ENCODE data around the gene PRKCI.
A peak's percentile ranks its signal among the peaks of the same experiment; 100 is the strongest.
"Not testable (repeated sequence)": the region's sequence is repeated elsewhere in the genome, so short reads cannot be mapped to it uniquely, and the experiment has no call there.

PRKCI gene

DNA sequence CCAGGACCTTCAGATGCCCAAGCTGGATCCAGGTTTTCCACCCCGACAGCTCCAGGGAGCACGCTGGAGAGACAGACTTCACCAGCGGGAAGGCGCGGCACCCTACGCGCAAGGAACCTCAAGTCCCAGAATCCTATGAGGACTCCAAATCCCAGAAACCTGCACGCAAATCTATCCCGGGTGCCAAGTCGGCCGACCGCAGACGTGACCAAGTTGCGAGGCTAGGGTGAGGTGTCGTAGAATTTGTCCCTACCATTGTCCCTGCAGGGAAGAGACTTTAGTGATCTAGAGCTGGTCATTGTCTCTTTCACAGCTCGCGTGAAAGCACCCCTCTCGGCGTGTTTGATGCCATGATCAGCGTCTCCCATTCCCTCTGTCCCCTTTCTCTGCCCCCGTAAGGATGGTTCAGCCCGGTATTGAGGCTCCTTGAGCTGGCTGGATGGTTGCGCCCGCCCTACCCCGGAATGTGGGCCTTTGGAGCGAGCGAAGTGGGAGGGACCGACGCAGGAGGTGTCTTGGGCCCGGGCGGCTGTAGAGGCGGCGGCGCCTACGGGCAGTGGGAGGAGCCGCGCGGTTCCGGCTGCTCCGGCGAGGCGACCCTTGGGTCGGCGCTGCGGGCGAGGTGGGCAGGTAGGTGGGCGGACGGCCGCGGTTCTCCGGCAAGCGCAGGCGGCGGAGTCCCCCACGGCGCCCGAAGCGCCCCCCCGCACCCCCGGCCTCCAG is at the start of gene PRKCI:
Gene PRKCI, plus strand, starts transcription at position 501 of the 723 bp plus-strand sequence. CDS start 246 bp downstream, outside the sequence.
- DNase-seq, result peak; percentile 98

DNA sequence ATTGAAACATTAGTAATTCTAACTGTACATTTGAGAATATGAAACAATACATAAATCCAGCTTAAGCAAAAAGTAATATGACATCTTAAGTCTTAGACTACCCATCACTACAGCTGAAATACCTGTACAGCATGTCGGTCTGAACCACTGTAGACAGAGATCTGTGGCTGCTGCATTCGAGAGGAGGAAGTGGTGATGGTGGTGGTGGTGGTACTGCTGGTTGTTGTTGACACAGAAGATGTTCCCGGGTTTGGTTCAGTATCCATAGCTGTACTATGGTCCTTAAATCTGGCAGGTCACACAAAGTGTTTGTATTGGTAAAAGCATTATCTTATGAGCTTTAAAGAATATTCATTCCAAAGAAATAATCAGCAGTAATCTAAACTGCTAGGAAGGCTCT is 43.6 kb upstream of the PRKCI start:
- DNase-seq, result no peak

DNA sequence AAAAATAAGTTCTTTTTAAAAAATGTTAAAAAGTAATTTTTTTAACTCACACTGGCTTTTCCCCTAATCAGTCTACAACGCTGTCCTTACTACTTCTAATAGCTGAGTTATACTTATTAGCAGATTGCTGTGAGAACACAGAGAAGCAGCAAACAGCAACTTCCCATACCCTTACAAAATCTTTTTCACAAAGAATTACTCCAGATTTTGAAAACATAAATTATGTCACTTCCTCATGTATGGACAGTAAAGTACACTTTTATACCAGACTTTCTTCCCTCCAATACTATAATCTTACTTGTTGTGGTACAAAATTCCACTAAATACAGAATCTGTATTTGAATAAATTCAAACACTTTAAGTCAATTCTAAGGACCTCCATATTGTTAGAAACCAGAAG is 42.8 kb upstream of the PRKCI start:
- no peak for DNase-seq

DNA sequence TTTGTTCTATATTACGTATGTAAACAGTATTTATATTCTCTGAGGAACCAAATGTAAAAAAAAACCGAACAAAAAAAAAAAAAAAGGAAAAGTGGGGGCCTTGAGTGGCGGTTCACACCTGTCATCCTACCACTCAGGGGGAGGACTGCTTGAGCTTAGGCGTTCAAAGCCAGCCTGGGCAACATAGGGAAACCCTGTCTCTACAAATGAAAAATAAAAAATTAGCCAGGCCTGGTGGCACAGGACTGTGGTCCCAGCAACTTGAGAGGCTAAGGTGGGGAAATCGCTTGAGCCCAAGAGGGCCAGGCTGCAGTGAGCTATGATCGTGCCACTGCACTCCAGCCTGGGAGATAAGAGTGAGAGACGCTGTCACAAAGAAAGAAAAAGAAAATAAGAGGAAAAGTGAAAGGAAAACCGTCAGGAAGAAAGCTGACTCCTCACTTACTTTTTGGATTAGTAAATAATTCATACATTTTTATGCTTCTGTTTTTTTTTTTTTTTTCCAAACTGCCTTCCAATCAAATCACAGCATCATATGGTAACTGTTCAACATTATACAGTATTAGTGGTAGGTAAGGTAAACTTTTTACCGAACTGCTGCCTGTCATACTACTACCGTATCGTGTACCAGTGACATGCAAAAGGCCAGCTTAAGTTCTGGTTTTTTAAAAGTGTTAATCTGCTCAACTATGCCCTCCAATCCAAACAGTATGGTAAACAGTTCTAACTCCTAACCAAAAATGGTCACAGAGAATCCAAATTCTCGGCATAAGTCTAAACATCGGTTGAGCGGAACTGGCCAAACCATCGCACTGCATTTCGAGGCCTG is 41.9 kb upstream of the PRKCI start:
- no peak for DNase-seq

DNA sequence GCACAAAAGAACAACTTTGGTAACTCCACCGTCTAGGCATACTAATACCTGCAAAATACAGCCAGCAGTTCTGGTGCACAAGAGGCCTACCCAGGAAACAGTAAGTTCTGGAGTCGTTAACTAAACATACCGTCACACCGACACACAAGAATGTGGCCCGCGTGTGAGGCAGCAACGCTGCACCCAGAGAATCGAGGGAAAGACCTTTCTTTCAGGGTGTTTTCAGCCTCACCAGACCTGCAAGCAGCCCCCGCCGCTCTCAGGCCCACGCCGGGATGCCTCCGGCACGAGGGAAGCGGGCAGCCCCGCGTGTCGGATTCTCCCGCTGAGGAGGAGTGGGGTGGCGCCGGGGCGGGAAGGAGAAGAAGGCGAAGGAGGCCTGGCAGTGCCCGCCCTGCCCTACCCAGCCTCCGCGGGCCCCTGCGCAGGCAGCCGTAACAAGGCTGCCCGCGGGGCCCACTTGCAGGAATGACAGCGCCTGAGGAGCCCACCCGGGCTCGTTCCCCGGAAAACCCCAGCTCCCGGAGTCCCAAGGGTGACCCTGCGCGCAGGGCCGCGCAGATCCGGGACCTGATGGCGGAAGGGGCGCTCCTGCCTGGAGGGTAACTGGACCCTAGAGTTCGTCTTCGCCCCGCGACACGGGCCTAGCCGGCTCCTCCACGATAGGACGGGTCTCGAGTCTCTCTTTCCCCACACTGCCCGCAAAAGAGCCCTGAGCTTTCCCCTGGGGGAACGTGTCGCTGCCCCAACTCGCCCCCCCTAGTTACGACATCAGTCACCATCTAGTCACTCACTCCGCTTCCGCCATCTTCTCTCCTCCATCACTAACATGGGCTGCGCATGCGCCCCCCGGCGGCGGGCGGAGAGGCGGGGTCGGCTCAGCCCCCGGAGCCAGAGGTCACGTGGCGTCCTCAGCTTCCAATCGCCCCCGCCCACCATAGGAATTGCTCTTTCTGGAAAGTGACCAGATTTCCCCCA is 41.0 kb upstream of the PRKCI start, which contains the start of gene PHC3:
Gene PHC3, minus strand, starts transcription at position 826 of the 978 bp plus-strand sequence. Its CDS starts 18 bp downstream, at position 808.
- DNase-seq, result peak; percentile 95

DNA sequence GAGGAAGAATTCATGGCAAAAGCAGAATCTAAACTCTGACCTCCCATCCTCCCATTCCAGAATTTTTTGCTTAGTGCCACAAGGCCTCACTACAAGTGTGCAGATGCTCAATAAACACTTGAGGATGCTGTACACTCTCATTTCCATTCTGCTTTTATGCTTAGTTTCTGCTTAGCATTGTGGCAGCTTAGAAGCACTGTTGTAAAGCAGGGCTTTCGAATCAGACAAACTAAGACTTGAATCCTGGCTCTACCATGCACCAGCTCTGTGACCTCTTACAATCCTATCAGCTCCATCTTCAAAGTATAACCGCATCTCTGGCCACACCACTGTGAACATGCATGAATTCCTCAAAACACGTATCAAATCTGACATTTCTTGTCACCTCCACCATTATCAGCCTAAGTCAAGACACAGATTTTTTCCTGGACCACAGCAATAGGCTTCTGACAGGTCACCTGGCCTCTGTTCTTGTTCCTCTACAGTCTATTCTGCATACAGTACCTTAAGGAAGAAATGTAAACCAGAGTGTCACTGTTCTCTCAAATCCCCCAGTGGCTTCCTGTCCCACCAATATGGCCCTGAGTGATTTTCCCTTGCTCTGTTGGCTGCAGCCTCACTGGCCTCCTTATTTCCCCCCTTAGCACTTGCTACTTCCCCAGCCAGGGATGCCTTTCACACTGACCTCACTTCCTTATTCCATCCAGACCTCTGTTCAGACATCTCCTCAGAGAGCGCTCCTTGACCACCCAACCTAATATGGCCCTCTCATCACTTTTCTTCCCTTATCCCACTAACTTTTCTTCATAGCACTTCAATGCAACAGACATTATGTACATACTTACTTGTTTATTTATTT is 32.6 kb upstream of the PRKCI start:
- DNase-seq, result no peak

DNA sequence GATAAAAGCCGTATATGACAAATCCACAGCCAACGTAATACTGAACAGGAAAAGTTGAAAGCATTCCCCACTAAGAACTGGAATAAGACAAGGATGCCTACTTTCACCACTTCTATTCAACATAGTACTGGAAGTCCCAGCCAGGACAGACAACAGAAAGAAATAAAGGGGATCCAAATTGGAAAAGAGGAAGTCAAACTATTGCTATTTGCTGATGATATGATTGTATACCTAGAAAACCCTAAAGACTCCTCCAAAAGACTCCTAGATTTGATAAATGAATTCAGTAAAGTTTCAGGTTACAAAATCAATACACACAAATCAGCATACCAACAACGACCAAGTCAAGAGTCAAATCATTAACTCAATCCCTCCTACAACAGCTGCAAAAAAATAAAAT is 26.5 kb upstream of the PRKCI start:
- DNase-seq, result not testable (repeated sequence)

DNA sequence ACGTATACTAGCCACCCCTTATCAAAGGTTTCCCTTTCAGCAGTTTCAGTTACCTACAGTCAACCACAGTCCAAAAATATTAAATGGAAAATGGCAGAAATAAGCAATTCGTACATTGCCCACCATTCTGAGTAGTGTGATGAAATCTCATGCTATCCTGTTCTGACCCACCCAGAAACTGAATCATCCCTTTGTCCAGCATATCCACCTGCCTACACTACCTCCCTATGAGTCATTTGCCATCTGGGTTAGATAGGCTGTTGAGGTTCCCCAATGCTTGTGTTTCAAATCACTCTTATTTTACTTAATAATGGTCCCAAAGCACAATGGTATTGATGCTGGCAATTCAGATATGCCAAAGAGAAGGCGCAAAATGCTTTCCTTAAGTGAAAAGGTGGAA is 25.4 kb upstream of the PRKCI start:
- no peak for DNase-seq

DNA sequence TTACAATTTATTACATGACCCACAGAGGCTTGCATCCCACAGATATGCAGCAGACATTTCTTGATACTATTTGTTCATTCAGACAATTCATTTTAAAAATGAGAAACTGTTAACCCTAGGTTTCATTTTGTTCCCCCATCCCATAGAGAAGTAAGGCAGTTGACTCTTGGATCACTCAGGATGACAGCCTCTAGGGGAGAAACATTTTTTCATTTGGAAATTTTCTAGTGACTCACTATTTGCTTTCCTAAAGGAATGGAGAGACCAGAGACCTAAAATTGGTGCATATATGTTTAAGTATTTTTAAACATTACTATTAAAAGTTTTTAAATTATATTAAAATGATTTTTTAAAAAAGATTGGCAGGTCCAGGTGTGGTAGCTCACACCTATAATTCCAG is 21.2 kb upstream of the PRKCI start:
- DNase-seq, result no peak

DNA sequence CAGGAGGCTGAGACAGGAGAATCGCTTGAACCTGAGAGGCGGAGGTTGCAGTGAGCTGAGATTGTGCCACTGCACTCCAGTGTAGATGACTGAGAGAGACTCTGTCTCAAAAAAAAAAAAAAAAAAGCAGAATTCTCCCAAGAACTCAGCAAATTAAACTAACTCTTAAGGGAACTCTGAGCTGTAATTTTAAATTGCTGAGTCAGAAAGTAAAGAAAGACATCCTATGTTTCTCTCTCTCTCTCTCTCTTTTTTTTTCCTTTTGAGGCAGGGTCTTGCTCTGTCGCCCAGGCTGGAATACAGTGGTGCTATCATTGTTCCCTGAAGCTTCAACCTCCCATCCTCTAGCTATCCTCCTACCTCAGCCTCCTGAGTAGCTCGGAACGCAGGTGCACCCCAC is 20.7 kb upstream of the PRKCI start:
- no peak for DNase-seq

DNA sequence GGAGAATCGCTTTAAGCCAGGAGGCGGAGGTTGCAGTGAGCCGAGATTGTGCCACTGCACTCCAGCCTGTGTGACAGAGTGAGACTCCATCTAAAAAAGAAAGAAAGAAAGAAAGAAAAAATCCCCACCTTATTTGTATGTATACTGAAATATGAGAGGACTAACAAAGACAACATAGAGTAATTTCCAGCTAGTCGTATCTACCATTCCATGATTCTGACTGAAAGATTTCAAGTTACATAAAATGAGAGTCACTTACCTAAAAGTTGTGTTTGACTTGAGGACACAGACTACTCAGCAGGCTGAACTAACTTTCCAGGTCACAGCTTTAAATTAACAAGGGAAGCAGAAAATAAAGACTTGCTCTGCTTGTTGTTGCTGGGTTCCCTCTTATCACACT is 18.8 kb upstream of the PRKCI start:
- no peak for DNase-seq

DNA sequence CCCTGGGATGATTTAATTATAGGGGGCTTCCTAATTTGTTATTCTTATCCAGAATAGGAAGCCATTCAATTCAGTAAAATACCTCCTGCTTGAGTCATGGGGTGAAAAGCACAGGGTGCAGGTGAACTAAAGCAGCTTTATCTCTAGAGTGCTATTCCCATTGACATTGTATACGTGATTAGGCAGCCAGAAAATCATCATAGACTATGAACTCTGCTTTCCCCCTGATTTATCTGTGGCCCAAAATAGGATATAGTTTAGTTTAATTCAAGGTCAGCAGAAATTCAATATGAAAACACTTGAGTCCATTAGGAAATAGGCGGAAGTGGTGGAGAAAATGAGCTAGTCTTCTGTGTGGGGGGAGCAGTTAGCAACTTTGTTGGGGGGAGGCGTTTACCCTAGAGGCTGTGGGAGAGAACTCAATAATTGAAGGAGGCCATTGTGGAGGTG is 18.2 kb upstream of the PRKCI start:
- no peak for DNase-seq

DNA sequence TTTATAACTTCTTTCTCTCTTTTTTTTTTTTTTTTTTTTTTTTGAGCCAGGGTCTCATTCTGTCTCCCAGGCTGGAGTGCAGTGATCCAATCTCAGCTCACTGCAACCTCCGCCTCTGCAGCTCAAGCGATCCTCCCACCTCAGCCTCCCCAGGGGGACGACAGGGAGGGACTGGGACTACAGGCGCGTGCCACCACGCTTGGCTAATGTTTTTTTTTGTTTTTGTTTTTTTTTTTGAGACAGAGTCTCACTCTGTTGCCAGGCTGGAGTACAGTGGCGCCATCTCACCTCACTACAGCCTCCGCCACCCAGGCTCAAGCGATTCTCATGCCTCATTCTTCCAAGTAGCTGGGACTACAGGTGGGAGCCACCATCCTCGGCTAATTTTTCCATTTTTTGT is 17.7 kb upstream of the PRKCI start:
- no peak for DNase-seq

DNA sequence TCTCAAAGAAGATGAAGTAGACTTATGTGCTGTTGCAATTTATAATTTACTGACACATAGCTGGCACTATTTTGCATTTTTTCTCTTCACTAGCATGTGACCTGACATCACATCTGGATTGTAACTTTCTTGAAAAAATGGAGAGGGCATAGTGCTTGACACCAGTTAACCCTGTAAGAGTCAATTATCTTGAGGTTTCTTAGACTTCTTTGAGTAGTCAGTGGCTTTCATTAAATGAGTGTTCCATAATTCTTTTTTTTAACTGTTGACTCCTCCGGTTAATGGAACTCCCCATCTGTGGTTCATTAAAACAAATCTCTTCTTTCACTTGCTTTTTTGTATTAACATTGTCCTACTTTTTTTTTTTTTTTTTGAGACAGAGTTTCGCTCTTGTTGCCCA is 16.9 kb upstream of the PRKCI start:
- DNase-seq, result no peak

DNA sequence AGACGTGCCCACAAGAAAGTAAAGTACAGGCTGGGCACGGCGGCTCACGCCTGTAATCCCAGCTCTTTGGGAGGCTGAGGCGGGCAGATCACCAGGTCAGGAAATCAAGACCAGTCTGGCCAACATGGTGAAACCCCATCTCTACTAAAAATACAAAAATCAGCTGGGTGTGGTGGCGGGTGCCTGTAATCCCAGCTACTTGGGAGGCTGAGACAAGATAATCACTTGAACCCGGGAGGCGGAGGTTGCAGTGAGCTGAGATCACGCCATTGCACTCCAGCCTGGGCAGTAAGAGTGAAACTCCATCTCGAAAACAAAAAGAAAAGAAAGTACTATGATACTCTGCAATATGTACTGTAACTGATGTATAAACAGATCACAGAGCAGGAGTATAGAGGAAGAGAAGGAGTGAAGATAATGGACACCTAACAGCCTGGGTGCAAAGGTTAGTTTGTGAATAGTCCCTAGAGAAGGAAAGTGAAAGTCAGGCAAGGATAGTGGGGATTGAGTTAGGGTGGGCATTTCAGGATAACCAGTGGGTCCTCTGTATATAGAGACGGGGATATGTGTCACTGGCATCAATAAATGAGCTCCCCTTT is 16.0 kb upstream of the PRKCI start:
- not testable (repeated sequence) for DNase-seq

DNA sequence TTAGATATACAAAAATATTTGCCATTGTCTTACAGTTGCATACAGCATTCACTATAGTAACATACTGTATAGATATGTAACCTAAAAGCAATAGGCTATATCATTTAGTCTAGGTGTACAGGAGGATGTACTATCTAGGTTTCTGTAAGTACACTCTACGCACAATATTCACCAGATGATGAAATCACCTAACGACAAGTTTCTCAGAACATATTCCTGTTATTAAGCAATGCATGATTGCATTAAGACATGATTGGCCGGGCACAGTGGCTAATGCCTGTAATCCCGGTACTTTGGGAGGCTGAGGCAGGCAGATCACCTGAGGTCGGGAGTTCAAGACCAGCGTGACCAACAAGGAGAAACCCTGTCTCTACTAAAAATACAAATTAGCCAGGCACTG is 14.5 kb upstream of the PRKCI start:
- DNase-seq, result no peak

DNA sequence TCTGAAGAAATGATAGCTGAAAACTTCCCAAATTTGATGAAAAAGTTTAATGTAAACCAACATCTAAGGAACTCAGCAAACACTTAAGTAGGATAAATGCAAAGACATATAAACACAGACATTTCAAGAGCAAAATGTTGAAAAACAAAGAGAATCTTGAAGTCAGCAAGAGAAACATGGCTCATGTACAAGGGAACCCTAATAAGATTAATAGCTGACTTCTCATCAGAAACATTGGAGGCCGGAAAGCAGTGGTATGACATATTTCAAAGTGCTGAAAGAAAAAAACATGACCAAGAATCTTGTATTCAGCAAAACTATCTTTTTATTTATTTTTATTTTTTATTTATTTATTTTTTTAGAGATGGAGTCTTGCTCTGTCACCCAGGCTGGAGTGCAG is 10.6 kb upstream of the PRKCI start:
- no peak for DNase-seq

DNA sequence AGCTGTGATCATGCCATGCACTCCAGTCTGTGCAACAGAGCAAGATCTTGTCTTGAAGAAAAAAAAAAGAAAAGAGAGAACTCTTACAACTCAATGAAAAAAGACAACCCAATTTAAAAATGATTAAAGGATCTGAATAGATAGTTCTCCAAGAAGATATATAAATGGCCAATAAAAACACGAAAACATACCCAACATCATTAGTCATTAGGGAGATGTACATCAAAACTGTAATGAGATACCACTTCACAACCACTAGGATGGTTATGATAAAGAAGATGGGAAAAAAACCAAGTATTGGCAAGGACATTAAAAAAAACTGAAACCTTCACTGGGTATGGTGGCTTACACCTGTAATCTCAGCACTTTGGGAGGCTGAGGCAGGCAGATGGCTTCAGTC is 2.4 kb upstream of the PRKCI start:
- DNase-seq, result no peak

DNA sequence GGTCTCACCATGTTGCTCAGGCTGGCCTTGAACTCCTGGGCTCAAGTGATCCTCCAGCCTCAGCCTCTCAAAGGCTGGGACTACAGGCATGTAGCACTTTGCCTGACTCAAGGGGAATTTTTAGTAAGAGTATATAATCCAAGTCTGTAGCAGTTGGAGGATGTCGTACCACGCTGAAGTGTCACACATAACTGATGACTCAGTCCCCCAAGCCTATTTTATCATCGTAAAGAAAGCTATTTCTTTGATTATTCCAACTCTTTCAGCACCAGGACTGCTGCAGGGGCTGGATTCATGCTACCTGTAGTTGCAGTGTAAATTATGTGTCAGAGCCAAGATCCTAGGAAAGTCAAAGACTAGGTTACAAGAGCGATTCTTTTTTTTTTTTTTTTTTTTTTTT is 1.4 kb upstream of the PRKCI start:
- DNase-seq, result no peak

DNA sequence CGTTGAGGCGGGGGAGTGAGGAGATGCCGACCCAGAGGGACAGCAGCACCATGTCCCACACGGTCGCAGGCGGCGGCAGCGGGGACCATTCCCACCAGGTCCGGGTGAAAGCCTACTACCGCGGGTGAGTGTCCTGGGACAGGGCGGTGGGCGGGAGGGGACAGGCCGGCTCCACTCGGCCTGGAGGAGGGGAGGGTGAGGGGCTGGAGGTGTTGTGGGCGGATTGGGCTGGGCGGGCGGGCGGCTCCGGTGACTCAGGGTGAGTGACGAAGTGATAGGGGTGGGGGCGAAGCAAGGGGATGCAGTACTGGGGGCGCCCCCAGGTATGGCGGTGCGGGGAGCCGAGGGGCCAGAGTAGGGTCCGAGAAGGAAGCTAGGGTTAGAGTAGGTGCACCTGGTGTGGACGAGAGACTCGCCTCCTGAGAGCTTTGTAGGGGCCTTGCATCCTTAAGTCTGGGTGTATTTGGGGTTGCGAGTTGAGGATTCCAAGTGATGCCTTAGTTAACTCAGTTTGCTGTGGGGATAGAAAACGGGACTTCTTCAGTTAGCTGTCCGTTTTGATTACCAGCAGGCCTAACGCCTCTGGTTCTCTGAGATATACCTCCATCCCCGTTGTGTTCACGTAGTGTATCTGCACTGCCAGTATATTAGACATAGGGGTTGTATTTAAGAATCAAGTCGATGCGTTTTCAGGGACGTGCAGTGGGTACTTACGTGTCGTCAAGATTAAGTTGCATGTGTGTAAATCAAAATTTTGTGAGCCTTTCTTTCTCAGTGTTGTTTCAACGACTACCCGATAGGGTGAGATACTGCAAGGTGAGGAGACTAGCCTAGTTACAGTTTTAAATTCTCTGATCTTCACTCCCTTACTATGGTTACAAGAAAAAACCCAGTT is 670 bp downstream of the PRKCI start:
- peak; percentile 36 for DNase-seq
